MM.1S (cell line): Measurements from ENCODE around the gene PAQR5.
A peak's percentile ranks its signal among the peaks of the same experiment; 100 is the strongest.

Experiments used
- DNase-seq: peaks from one replicate; pipeline ENCODE4 v3.0.0-alpha.2; 2015
- H2AFZ ChIP-seq: fragments of 300-600 bp; sonication (generic); 2 replicates; pipeline ENCODE4 v1.6.0; 2016; ENCODE audit warnings: antibody characterized with exemption, low read length
- H3F3A ChIP-seq: fragments of 300-600 bp; sonication (generic); 2 replicates; pipeline ENCODE4 v1.6.1; 2016; ENCODE audit warnings: mild to moderate bottlenecking, antibody characterized with exemption, low read length, moderate library complexity, mixed read lengths; ENCODE audit not compliant: insufficient read depth
- H3K27ac ChIP-seq: fragments of 300-600 bp; sonication (generic); 2 replicates; pipeline ENCODE4 v1.5.1; 2016; ENCODE audit warnings: mild to moderate bottlenecking, low read length
- H3K27me3 ChIP-seq: fragments of 300-600 bp; sonication (generic); replicated peaks from 2 replicates; pipeline ENCODE4 v1.6.0; 2016; ENCODE audit warnings: low read length; ENCODE audit not compliant: insufficient read depth
- H3K36me3 ChIP-seq: fragments of 300-600 bp; sonication (generic); replicated peaks from 2 replicates; pipeline ENCODE4 v1.6.1; 2016; ENCODE audit warnings: mild to moderate bottlenecking, low read length, mixed read lengths; ENCODE audit not compliant: insufficient read depth
- H3K4me1 ChIP-seq: fragments of 300-600 bp; sonication (generic); 2 replicates; pipeline ENCODE4 v1.6.1; 2016; ENCODE audit warnings: low read length, mixed read lengths
- H3K4me2 ChIP-seq: fragments of 300-600 bp; sonication (generic); 2 replicates; pipeline ENCODE4 v1.6.0; 2016; ENCODE audit warnings: low read depth, low read length
- H3K4me3 ChIP-seq: fragments of 300-600 bp; sonication (generic); 2 replicates; pipeline ENCODE4 v1.5.1; 2016; ENCODE audit warnings: low read length, mixed read lengths
- H3K79me2 ChIP-seq: fragments of 300-600 bp; sonication (generic); 2 replicates; pipeline ENCODE4 v1.6.1; 2016; ENCODE audit warnings: mixed run types, low read length, mixed read lengths
- H3K9ac ChIP-seq: fragments of 300-600 bp; sonication (generic); 2 replicates; pipeline ENCODE4 v1.6.1; 2016; ENCODE audit warnings: low read length, mixed read lengths
- H3K9me2 ChIP-seq: fragments of 300-600 bp; sonication (generic); replicated peaks from 2 replicates; pipeline ENCODE4 v1.6.1; 2016; ENCODE audit warnings: mild to moderate bottlenecking, low read length, mixed read lengths; ENCODE audit not compliant: insufficient read depth
- H3K9me3 ChIP-seq: fragments of 300-600 bp; sonication (generic); replicated peaks from 2 replicates; pipeline ENCODE4 v1.6.1; 2016; ENCODE audit warnings: mild to moderate bottlenecking, low read length, mixed read lengths; ENCODE audit not compliant: insufficient read depth
- H4K20me1 ChIP-seq: fragments of 300-600 bp; sonication (generic); 2 replicates; pipeline ENCODE4 v1.6.1; 2016; ENCODE audit warnings: mild to moderate bottlenecking, low read length, moderate library complexity, mixed read lengths; ENCODE audit not compliant: insufficient read depth
- EZH2 ChIP-seq: fragments of 300-600 bp; sonication (generic); optimal IDR thresholded peaks from 2 replicates; pipeline ENCODE3; 2017; ENCODE audit warnings: low read depth, mild to moderate bottlenecking, antibody characterized with exemption, low read length, mixed read lengths
- EZH2phosphoT487 ChIP-seq: fragments of 300-600 bp; sonication (generic); IDR thresholded peaks from 2 replicates; pipeline ENCODE4 v1.6.1; 2018; ENCODE audit warnings: antibody characterized with exemption, low read length
- TF ChIP-seq, protein P1 (sequence below): fragments of 300-600 bp; sonication (generic); IDR thresholded peaks from 2 replicates; pipeline ENCODE4 v1.5.1; 2016; ENCODE audit warnings: antibody characterized with exemption, low read length, mixed read lengths

PAQR5 gene

DNA sequence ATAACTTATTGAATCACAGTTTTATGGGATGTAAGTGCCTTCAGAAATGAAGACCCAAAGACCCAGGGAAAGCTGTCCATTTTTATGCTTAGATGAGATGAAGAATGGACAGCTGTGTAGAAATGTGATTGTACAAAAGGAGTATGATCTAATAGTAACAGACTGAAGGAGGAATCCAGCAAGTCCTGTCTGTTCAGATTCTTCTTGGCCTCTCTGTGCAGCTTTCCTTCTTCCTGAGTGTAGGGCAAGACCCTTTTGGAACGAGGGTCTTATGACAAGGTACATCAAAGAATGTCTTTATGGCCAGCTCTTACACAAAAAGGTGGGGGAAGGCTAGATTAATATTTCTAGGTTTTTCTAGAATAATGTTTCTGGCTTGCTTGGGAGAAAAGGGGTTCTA is 114.0 kb downstream of the PAQR5 start:
- H3K9ac ChIP-seq, result no peak overlapping the region
- no peaks in the 10 kb centered on the region; the same call in 1 of the 2 replicates for H3K36me3 ChIP-seq
- no peaks in the 10 kb centered on the region for H4K20me1 ChIP-seq
- peaks cover 4% of the 10 kb centered on the region; the same call in 1 of the 2 replicates for H3K4me1 ChIP-seq
- peaks cover 7% of the 10 kb centered on the region; the same call in 1 of the 2 replicates for H3F3A ChIP-seq
- H3K79me2 ChIP-seq, result peaks cover 33% of the 10 kb centered on the region
- TF ChIP-seq EZH2, result no peak
- TF ChIP-seq, protein P1, sequence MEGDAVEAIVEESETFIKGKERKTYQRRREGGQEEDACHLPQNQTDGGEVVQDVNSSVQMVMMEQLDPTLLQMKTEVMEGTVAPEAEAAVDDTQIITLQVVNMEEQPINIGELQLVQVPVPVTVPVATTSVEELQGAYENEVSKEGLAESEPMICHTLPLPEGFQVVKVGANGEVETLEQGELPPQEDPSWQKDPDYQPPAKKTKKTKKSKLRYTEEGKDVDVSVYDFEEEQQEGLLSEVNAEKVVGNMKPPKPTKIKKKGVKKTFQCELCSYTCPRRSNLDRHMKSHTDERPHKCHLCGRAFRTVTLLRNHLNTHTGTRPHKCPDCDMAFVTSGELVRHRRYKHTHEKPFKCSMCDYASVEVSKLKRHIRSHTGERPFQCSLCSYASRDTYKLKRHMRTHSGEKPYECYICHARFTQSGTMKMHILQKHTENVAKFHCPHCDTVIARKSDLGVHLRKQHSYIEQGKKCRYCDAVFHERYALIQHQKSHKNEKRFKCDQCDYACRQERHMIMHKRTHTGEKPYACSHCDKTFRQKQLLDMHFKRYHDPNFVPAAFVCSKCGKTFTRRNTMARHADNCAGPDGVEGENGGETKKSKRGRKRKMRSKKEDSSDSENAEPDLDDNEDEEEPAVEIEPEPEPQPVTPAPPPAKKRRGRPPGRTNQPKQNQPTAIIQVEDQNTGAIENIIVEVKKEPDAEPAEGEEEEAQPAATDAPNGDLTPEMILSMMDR, result no peak
- TF ChIP-seq EZH2phosphoT487, result no peak
- no peaks in the 10 kb centered on the region for H3K27me3 ChIP-seq
- H3K9me3 ChIP-seq, result no peaks in the 10 kb centered on the region
- no peak overlapping the region for H2AFZ ChIP-seq
- DNase-seq, result no peak
- H3K9me2 ChIP-seq, result no peaks in the 10 kb centered on the region
- H3K4me2 ChIP-seq, result no peak overlapping the region
- no peak overlapping the region for H3K27ac ChIP-seq
- no peak overlapping the region for H3K4me3 ChIP-seq

DNA sequence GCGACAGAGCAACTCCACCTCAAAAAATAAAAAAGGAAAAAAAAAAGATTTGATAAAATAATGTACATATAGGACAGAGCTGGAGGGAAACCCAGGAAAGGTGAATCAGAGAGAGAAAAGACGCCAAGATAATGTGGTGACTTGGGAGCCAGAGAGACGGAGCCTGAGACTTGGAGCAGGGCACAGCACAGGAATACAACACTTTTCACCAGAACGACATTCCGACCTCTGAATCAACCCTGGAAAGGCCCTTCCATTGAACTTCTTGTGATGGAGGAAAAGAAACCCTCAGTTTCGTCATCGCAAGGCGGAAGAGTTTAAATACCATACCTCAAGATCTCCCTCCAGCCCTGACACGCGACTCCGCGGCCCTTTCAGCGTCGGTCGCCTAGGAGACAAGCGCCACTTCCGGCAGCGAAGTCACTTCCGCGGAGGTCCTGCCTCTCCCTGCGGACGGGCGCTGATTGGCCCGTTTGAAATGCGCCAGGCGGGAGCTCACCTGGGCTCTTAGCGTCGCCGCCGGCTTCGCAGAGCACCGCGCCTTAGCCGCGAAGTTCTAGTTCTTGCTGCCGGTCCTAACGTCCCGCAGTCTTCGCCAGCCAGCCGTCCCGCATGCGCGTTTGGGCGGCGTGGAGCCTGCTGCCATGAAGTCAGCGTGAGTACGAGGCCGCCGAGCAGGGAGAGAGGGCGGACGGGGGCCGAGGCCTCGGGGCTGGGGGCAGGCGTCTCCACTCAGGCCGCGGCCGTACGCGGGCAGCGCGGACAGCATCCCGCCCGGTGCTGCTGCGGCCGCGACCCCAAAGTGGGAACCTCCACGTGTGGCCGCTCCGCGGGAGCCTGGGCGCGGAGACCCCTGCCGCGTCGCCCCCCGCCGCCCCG is 115.3 kb downstream of the PAQR5 start, which contains the start of gene KIF23:
TSS of gene KIF23 (plus strand) at position 528 of the 879 bp plus-strand sequence. CDS start at position 645, 117 bp downstream.
- Histone ChIP-seq H3K9me3 (no peaks in the 10 kb centered on the region), H3K4me2 (peak within 1 kb of the TSS; percentile 84), H4K20me1 (no peaks in the 10 kb centered on the region), H3K36me3 (no peaks in the 10 kb centered on the region; the same call in 1 of the 2 replicates), H3K4me3 (peak within 1 kb of the TSS; percentile 91), H3K27ac (peak within 1 kb of the TSS; percentile 62; the same call in 1 of the 2 replicates), H3K9ac (peak within 1 kb of the TSS; percentile 81), H3K9me2 (no peaks in the 10 kb centered on the region), H3K4me1 (peaks cover 4% of the 10 kb centered on the region; the same call in 1 of the 2 replicates), H3K79me2 (peaks cover 44% of the 10 kb centered on the region), H3K27me3 (no peaks in the 10 kb centered on the region), H2AFZ (peak within 1 kb of the TSS; percentile 87), H3F3A (peaks cover 7% of the 10 kb centered on the region; the same call in 1 of the 2 replicates)
- peak; percentile 97 for DNase-seq
- no peak for TF ChIP-seq EZH2
- no peak for TF ChIP-seq EZH2phosphoT487
- TF ChIP-seq, protein P1, result no peak

DNA sequence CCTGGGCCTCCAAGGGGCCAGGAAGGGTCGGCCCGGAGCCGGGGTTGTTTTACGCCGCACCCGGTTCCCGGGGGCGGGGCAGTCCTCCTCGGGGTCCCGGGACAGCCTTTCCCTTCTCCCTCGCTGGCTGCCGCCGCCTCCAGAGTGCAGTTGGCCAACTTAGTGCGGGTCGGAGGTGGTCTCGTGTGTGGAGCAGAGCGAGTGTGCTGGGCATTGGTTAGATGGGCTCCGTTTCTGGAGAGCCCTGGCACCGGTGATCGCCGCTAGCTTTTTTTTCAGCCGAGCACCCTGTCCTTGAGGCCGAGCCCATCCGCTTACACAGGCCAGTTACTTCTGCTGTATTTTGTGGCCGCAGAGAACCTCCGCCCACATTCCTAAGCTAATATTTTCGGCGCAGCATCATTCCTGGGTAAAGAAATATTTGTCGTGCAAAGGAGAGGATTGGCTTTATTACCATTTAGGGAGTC is 116.0 kb downstream of the PAQR5 start:
- DNase-seq, result peak; percentile 66
- Histone ChIP-seq H3F3A (peaks cover 7% of the 10 kb centered on the region; the same call in 1 of the 2 replicates), H2AFZ (peak overlapping the region; percentile 87), H3K4me3 (peak overlapping the region; percentile 91), H4K20me1 (no peaks in the 10 kb centered on the region), H3K4me2 (peak overlapping the region; percentile 84), H3K79me2 (peaks cover 51% of the 10 kb centered on the region), H3K9ac (peak overlapping the region; percentile 81), H3K9me3 (no peaks in the 10 kb centered on the region), H3K27me3 (no peaks in the 10 kb centered on the region), H3K4me1 (peaks cover 4% of the 10 kb centered on the region; the same call in 1 of the 2 replicates), H3K27ac (peak overlapping the region; percentile 62; the same call in 1 of the 2 replicates), H3K36me3 (no peaks in the 10 kb centered on the region; the same call in none of the 2 replicates), H3K9me2 (no peaks in the 10 kb centered on the region)
- TF ChIP-seq EZH2phosphoT487, result no peak
- TF ChIP-seq, protein P1, result no peak
- no peak for TF ChIP-seq EZH2
